ENCODE measurements around the gene TPO.

The TPO gene

GRCh38 chr2:1451422-1451821 is 38.2 kb downstream of the TPO start:
- DNase-seq (ENCODE audit: low read depth): no peak

GRCh38 chr2:1453561-1453960 is 40.3 kb downstream of the TPO start:
- DNase-seq (ENCODE audit: low read depth): no peak

- no peak for DNase-seq (ENCODE audit: low read depth)
These were observed 41.1 kb downstream of the TPO start for GRCh38 chr2:1454346-1454745.

- DNase-seq (ENCODE audit: low read depth): no peak
These were observed 42.2 kb downstream of the TPO start for GRCh38 chr2:1455466-1455865.

GRCh38 chr2:1458432-1458831 is 45.2 kb downstream of the TPO start:
- no peak for DNase-seq (ENCODE audit: low read depth)

GRCh38 chr2:1459727-1460126 is 46.5 kb downstream of the TPO start:
- DNase-seq (ENCODE audit: low read depth): no peak

GRCh38 chr2:1460851-1461418 is 47.7 kb downstream of the TPO start:
- no peak for DNase-seq (ENCODE audit: low read depth)

GRCh38 chr2:1461507-1462390 is 48.5 kb downstream of the TPO start:
- no peak for DNase-seq (ENCODE audit: low read depth)

GRCh38 chr2:1462994-1463393 is 49.7 kb downstream of the TPO start:
- no peak for DNase-seq (ENCODE audit: low read depth)

GRCh38 chr2:1472350-1472749 is 59.1 kb downstream of the TPO start:
- DNase-seq (ENCODE audit: low read depth): no peak

GRCh38 chr2:1476617-1477195 is 63.4 kb downstream of the TPO start:
- no peak for DNase-seq (ENCODE audit: low read depth)

- no peak for DNase-seq (ENCODE audit: low read depth)
These were observed 64.2 kb downstream of the TPO start for GRCh38 chr2:1477196-1478040.

GRCh38 chr2:1478311-1479305 is 65.3 kb downstream of the TPO start:
- no peak for DNase-seq (ENCODE audit: low read depth)

- DNase-seq (ENCODE audit: low read depth): no peak
These were observed 66.1 kb downstream of the TPO start for GRCh38 chr2:1479346-1479745.

- DNase-seq (ENCODE audit: low read depth): peak; percentile 6
These were observed 67.4 kb downstream of the TPO start for GRCh38 chr2:1480671-1481076.

GRCh38 chr2:1481406-1482252 is 68.4 kb downstream of the TPO start:
- DNase-seq (ENCODE audit: low read depth): no peak

- DNase-seq (ENCODE audit: low read depth): no peak
These were observed 69.0 kb downstream of the TPO start for GRCh38 chr2:1482253-1482675.

GRCh38 chr2:1482981-1483380 is 69.7 kb downstream of the TPO start:
- no peak for DNase-seq (ENCODE audit: low read depth)

- no peak for DNase-seq (ENCODE audit: low read depth)
These were observed 70.3 kb downstream of the TPO start for GRCh38 chr2:1483551-1483950.

Measured in fibroblast of gingiva (primary cell).